LoVo (cell line): ENCODE results near the gene CRELD2.

Source experiments
- DNase-seq: peaks from one replicate; pipeline ENCODE4 v3.0.0-alpha.2; 2016; ENCODE audit warnings: low spot score

CRELD2 gene

GRCh38 chr22:49945042-49945794 lies 26.8 kb downstream of the CRELD2 start:
- peak; percentile 66 for DNase-seq

- no peak for DNase-seq
Observed at GRCh38 chr22:49946612-49947295, 28.3 kb downstream of the CRELD2 start.

- DNase-seq = no peak
Observed at GRCh38 chr22:49947296-49947622, 28.8 kb downstream of the CRELD2 start.

- DNase-seq = no peak
Observed at GRCh38 chr22:49948116-49948957, 29.9 kb downstream of the CRELD2 start.

GRCh38 chr22:49948958-49949913 lies 30.8 kb downstream of the CRELD2 start:
- DNase-seq = peak; percentile 54

GRCh38 chr22:49949914-49950292 lies 31.5 kb downstream of the CRELD2 start:
- DNase-seq = no peak

- no peak for DNase-seq
Observed at GRCh38 chr22:49950396-49950994, 32.1 kb downstream of the CRELD2 start.

GRCh38 chr22:49951000-49951677 lies 32.7 kb downstream of the CRELD2 start:
- DNase-seq = no peak

- no peak for DNase-seq
Observed at GRCh38 chr22:49951678-49951985, 33.2 kb downstream of the CRELD2 start.

- DNase-seq = no peak
Observed at GRCh38 chr22:49951986-49952896, 33.8 kb downstream of the CRELD2 start.

- no peak for DNase-seq
Observed at GRCh38 chr22:49953027-49953679, 34.7 kb downstream of the CRELD2 start.

GRCh38 chr22:49953680-49954344 lies 35.4 kb downstream of the CRELD2 start:
- DNase-seq = no peak

GRCh38 chr22:49954354-49954753 lies 35.9 kb downstream of the CRELD2 start:
- DNase-seq = no peak

- no peak for DNase-seq
Observed at GRCh38 chr22:49954991-49955580, 36.7 kb downstream of the CRELD2 start.

GRCh38 chr22:49955581-49956417 lies 37.4 kb downstream of the CRELD2 start:
- no peak for DNase-seq

GRCh38 chr22:49956418-49956770 lies 38.0 kb downstream of the CRELD2 start:
- DNase-seq = no peak
